ENCODE data around the gene GRID1.
A peak's percentile ranks its signal among the peaks of the same experiment; 100 is the strongest.

Gene GRID1

GRCh38 chr10:86353506-86354485 lies 12.8 kb downstream of the GRID1 start:
- DNase-seq: no peak

- no peak for DNase-seq
These were observed 15.7 kb downstream of the GRID1 start for GRCh38 chr10:86350897-86351296.

- DNase-seq: no peak
These were observed 16.5 kb downstream of the GRID1 start for GRCh38 chr10:86349940-86350630.

- peak; percentile 22 for DNase-seq
These were observed 17.1 kb downstream of the GRID1 start for GRCh38 chr10:86349474-86349873.

GRCh38 chr10:86348321-86349210 lies 18.0 kb downstream of the GRID1 start:
- no peak for DNase-seq

- DNase-seq: no peak
These were observed 18.7 kb downstream of the GRID1 start for GRCh38 chr10:86347856-86348255.

- no peak for DNase-seq
These were observed 19.6 kb downstream of the GRID1 start for GRCh38 chr10:86346799-86347665.

GRCh38 chr10:86345859-86346798 lies 20.5 kb downstream of the GRID1 start:
- DNase-seq: no peak

GRCh38 chr10:86345296-86345858 lies 21.2 kb downstream of the GRID1 start:
- no peak for DNase-seq

DNA sequence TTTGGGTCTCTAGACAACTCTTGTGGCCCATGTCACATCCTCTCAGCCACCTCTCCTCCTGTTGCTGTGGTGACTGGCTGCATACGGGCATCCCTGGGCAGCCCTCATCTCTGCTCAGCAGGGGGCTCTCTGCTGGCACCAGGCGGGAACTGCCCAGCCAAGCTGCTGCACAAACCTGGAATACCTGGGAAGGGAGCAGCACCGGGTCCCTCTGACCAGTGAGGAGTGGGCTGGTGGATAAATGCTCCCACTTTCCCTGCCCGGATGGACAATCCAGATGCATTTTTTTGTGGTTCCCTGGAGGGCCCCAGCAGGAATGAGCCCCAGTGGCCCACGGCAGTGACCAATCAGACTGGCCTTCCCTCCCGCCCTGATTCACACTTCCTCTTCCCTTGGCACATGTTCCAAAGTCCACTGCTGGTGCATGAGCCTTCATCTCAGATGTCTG lies 21.9 kb downstream of the GRID1 start:
- no peak for DNase-seq

- no peak for DNase-seq
These were observed 22.3 kb downstream of the GRID1 start for GRCh38 chr10:86344281-86344680.

GRCh38 chr10:86343761-86344160 lies 22.8 kb downstream of the GRID1 start:
- no peak for DNase-seq

- no peak for DNase-seq
These were observed 24.3 kb downstream of the GRID1 start for GRCh38 chr10:86342111-86342863.

GRCh38 chr10:86341361-86341811 lies 25.2 kb downstream of the GRID1 start:
- DNase-seq: peak; percentile 18

DNA sequence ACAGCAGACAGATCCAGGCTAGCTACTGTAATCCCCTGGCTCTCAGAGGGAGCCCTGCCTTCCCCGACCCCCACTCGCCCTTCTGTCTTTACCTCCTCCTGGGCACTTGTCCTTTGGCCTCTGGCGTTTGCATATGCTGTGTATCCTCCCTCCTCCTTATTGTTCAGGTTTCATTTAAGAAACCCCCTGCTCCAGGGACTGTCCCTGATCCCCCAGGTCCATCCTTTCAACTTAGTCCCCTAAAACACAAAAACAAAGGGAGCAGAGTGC lies 25.7 kb downstream of the GRID1 start:
- DNase-seq: no peak

DNA sequence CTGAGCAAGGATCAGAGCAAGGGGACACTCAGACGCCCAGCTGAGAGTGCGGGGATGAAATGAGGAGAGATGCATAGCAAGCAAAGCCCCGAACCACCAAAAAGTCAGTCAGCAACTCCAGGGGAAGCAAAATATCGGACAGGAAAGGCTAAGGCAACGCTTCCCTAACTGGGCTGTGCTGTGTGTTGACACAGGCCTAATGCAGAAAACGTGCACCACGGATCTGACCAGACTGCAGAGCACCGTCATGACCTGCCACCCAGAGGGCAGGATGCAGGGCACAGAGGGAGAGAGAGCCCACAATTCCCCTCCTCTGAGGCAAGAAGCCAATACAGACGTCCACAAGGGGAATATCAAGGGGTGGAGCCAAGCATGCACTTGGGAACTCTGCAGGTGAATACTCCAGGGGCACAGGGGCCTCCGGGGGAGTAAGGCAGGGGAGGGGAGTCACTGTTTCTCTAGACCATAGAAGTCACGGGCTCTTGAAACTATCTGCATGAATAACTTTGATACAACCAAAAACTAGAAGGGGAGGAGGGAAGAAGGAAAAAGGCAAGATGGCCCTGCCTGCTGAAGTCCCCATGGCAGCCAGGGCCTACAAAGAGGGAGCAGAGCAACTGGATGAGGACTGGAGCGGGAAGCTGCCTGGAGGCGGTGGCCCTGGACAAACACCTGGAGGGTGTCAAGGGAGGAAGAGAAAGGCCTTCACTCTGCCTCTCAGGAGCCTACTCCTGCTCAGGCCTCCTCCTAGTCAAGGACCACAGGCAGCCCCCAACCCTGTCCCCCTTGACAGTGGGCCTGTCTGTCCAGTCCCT lies 26.2 kb downstream of the GRID1 start:
- DNase-seq: no peak

DNA sequence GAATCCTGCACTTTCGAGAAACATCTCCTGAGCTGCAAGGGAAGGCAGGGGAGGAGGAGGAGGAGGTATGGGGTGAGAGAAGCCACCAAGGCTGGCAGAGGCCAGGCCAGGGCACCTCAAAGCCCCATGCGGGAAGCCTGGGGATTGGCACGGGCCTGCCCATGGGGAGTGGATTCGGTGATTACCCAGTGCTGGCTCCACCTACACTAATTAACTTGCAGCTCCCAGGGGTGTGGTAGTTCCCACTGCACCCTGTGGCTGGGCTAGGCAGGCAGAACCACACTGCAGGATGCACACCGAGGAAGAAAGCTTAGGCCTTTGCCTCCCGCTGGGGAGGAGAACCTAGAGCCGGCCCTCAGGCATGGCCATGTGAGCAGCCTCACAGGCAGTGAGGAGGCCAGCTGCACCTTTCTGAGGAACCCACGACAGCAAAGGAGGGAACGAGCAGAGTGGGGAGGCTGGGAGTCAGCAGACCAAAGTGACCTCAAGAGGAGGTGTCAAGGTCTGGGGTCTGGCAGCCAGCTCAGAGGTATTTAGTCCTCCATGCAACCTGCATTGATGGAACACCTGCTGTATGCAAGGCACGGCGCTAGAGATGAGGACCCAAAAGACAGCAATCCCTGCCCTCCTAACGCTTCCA lies 27.2 kb downstream of the GRID1 start:
- no peak for DNase-seq

- DNase-seq: no peak
These were observed 29.4 kb downstream of the GRID1 start for GRCh38 chr10:86337121-86337601.

Measured in EL (cell line).